GM10248 (cell line): ENCODE results near the gene FKBP6.
"Not testable (repeated sequence)": the region's sequence is repeated elsewhere in the genome, so short reads cannot be mapped to it uniquely, and the experiment has no call there.

ENCODE experiments used
- CTCF ChIA-PET: fragments of 300-600 bp; sonication (Branson Sonifier 250); formaldehyde crosslinking; extraction: SDS; loops from one replicate; lab custom pipeline; 2021; ENCODE audit warnings: antibody characterized with exemption; lab: Yijun Ruan, JAX
- POLR2A ChIA-PET: fragments of 350-650 bp; sonication (Branson Sonifier 250); formaldehyde crosslinking; extraction: SDS; loops from one replicate; lab custom pipeline; 2020; ENCODE audit warnings: antibody characterized with exemption; lab: Yijun Ruan, JAX
- DNase-seq: peaks from one replicate; pipeline ENCODE4 v3.0.0; 2012; ENCODE audit errors: extremely low spot score
- TF ChIP-seq, protein P1 (sequence below): IDR thresholded peaks from 2 replicates; pipeline ENCODE4 v1.5.1; 2012; ENCODE audit warnings: mild to moderate bottlenecking, low read depth; ENCODE audit errors: extremely low read depth, missing control alignments, control extremely low read depth

Gene FKBP6

DNA sequence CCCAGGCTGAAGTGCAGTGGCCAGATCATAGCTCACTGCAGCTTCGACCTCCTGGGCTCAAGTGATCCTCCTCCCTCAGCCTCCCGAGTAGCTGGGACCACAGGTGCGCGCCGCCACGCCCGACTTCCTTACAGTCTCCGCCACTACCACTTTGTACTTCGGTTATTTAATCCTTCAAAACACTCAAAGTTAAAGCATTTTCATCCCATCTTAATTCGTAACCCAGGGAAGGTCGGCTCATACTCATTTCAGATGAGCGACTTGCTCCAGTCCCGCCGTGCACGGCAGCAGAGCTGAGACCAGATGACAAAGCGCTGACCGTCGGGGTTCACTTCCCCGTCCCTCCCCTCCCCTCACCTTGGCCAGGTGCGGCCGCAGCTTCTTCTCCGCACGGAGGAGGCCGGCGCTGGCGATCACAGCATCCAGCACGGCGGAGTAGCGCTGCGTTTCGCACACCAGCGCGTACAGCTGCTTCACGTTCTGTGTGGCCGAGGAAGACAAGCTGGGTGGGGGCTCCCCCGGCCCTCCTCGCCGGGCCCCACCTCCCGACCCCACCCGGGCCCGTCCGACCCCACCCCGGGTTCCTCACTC is 19.8 kb upstream of the FKBP6 start:
- POLR2A ChIA-PET, result interaction anchor here (0.7 kb wide), 1 partner anchor 97 kb away, joined by 3 read pairs; no protein-coding TSS in a partner anchor
- TF ChIP-seq, protein P1, sequence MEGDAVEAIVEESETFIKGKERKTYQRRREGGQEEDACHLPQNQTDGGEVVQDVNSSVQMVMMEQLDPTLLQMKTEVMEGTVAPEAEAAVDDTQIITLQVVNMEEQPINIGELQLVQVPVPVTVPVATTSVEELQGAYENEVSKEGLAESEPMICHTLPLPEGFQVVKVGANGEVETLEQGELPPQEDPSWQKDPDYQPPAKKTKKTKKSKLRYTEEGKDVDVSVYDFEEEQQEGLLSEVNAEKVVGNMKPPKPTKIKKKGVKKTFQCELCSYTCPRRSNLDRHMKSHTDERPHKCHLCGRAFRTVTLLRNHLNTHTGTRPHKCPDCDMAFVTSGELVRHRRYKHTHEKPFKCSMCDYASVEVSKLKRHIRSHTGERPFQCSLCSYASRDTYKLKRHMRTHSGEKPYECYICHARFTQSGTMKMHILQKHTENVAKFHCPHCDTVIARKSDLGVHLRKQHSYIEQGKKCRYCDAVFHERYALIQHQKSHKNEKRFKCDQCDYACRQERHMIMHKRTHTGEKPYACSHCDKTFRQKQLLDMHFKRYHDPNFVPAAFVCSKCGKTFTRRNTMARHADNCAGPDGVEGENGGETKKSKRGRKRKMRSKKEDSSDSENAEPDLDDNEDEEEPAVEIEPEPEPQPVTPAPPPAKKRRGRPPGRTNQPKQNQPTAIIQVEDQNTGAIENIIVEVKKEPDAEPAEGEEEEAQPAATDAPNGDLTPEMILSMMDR, result no peak
- DNase-seq, result peak; percentile 29
- CTCF ChIA-PET, result no interaction called here

- peak; percentile 94 for DNase-seq
- CTCF ChIA-PET, result no interaction called here
- TF ChIP-seq, protein P1, result no peak
- POLR2A ChIA-PET, result interaction anchor here (0.7 kb wide), 1 partner anchor 96 kb away, joined by 3 read pairs; no protein-coding TSS in a partner anchor
These were observed 19.2 kb upstream of the FKBP6 start, which contains the start of gene NSUN5 for GRCh38 chr7:73308665-73309214. Gene NSUN5 (minus strand): TSS chr7:73308826. CDS start chr7:73308790, 36 bp downstream.

DNA sequence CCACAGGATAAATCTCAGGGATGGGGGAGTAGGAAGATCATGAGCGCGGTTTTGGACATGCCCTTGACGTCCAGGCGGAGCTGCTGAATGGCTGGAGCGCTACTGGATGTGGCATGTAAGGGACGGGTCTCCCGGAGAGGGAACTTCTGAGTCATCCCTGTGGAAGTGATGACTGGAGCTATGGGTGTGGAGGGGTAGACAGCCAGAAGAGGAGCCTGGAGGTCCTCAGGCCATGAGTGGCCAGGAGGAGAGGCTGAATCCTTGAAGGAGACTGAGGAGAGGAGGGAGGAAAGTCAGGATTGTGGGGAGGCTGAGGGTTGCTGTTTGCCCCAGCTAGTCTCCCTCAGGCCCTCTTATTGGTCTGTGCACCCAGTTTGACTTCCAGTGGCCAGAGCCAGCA is 16.5 kb upstream of the FKBP6 start:
- POLR2A ChIA-PET, DNase-seq, CTCF ChIA-PET: not testable (repeated sequence)

- TF ChIP-seq, protein P1, result no peak
- POLR2A ChIA-PET, result no interaction called here
- CTCF ChIA-PET, result no interaction called here
- DNase-seq, result no peak
These were observed 15.0 kb upstream of the FKBP6 start for GRCh38 chr7:73312831-73313520.

- POLR2A ChIA-PET, result no interaction called here
These were observed 14.4 kb upstream of the FKBP6 start for GRCh38 chr7:73313521-73313906.

GRCh38 chr7:73314271-73314670 is 13.7 kb upstream of the FKBP6 start:
- ChIA-PET POLR2A (no interaction called here), CTCF (interaction anchor here (2.9 kb wide), 1 partner anchor 10 kb away, joined by 9 read pairs; no protein-coding TSS in a partner anchor)
- TF ChIP-seq, protein P1, result no peak
- DNase-seq, result no peak

More at GRCh38 chr7:73313521-73313906, 14.4 kb upstream of the FKBP6 start:
- TF ChIP-seq, protein P1, result no peak
- no peak for DNase-seq
- CTCF ChIA-PET, result interaction anchor here (2.9 kb wide), 1 partner anchor 10 kb away, joined by 9 read pairs; no protein-coding TSS in a partner anchor
